Activated naive CD4-positive, alpha-beta T cell (primary cell): Measurements from ENCODE around the gene ZFX.

Experiments used
- DNase-seq, 4 experiments: peaks; one replicate each; lab custom pipeline; 2025; lab: John Stamatoyannopoulos, UW

Gene ZFX

DNA sequence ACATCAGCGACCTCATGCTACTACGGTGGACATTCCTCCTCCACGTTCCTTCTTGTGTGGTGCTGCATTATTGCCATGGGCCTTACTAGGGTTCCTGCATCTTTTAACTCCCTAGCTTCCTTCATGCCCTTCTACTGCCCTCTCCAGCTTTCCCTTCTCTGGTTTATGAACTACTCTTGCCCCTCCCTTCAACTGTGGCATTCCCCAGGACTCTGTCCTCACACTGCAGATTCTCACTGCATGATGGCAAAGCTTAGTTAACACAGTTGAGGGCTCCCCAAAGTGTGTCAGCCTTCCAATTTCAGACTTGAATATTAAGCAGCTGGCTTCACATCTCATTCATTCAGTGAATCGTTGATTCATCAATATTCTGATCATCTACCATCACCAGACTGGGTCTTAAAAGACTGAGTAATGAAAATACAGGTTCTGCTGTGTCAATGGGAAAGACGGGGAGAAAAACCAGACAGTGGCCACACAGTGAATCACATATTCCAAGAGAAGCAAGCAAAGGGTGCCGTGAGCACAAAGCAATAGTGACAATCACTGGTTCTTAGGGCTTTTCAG, 53.0 kb downstream of the ZFX start:
- no peak for DNase-seq

DNA sequence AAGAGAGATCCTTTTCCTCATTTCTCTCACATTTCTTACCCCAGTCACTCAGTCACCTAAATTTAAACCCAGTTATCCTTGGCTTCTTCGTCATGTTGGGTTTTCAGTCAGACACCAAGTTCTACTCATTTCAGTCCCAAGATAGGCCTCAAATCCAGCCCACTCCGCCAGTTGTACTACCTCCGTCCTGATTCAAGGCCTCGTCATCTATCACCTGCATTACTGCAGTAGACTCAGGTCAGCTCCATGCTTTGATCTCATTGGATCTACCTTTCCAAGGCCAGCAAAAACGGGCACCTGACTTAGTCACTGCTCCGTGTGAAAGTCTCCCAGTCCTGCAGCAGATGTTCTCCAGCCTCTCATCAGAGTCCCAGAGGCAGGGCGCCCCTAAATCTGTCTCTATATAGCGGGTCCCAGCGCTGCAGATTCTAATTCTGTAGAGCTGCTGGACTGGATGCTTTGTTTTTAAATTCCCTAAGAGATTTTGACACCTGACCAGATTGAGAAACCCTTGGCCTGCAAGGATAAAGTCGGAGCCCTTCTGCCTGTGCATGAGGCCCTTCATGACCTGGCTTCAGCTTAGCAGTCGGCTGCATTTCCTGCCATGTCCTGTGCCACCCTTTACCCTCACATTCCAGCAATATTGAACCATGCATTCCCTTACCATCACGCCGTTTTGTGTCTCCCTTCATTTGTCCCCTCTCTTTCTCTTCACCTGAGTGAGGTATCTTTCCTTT, 53.7 kb downstream of the ZFX start:
- DNase-seq: no peak

GRCh38 chrX:24204331-24204730, 54.8 kb downstream of the ZFX start:
- DNase-seq: no peak

- no peak for DNase-seq
Measured at GRCh38 chrX:24204958-24205357, 55.4 kb downstream of the ZFX start.

DNA sequence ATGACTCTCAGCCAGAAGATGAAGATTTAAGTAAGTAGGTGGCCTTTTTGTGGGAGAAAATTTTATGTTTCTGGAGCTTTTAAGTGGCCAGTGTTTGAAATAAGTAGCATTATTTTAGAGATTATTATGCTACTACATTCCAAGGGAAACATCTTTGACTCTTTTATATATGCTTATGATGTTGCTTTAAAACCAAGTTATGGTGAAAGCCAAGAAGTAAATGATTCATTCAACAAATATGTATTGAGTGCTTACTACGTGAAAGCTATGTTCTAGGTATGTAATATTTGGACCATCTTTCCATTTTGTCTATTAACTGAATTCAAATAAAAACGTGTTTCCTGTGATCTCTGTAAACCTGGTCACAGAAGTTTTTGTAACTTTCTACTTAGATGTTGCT, 58.3 kb downstream of the ZFX start:
- DNase-seq: no peak

GRCh38 chrX:24208496-24209240, 59.1 kb downstream of the ZFX start:
- DNase-seq: no peak

- DNase-seq: no peak
Measured at GRCh38 chrX:24210190-24210589, 60.7 kb downstream of the ZFX start.

DNA sequence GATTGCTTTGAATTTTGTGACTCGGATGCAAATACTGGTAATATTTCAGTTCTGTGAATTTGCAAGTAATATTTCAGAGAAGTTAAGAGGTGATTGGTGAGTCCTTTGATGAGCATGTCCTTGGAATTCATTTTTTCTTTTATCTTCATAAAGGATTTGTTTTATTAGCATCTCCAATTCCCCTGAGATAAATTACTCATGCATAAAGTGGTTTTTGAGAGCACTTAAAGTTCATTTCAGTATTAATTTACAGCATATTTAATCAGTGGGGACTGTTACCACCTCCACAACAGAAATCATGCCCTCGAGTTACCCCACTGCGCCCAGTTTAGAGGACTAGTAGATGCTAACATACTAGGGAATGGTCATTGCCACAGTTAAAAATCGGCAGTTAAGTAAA, 65.0 kb downstream of the ZFX start:
- no peak for DNase-seq

- no peak for DNase-seq
Measured at GRCh38 chrX:24215272-24215671, 65.7 kb downstream of the ZFX start.

DNA sequence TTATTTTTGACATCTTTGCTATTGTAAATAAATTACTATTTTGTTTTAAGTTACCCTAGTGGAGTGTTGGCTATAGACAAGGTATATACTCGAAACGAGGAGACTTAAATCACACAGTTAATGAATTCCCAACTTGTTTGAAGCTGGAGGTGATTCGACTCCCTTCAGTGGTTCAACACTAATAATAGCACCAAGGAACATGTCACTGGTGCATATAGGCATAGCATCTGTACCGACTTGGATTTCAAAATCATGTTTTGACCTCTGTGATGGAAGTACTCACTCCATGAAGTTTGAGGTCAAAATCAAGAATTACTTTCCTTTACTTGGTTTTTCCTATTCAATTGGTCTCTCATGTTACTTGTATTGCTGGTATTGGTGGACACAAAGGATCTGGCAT, 66.5 kb downstream of the ZFX start:
- DNase-seq: no peak

GRCh38 chrX:24216827-24217226, 67.3 kb downstream of the ZFX start:
- no peak for DNase-seq

- DNase-seq: no peak
Measured at GRCh38 chrX:24219320-24219719, 69.8 kb downstream of the ZFX start.

- DNase-seq: no peak
Measured at GRCh38 chrX:24221872-24222271, 72.3 kb downstream of the ZFX start.

DNA sequence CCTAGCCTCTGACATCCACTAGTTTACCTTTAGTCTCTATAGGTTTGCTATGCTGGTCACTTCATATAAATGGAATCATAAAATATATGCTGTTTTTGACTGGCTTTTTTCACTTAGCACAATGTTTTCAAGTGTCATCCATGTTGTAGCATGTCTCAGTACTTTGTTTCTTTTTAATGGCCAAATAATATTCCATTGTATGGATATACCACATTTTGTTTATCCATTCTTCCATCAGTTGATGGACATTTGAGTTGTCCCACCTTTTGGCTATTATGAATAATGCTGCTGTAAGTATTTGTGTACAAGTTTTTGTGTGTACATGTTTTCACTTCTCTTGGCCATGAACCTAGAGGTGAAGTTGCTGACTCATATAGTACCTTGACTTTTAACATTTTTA, 75.7 kb downstream of the ZFX start:
- DNase-seq: no peak

GRCh38 chrX:24226176-24226575, 76.6 kb downstream of the ZFX start:
- no peak for DNase-seq

GRCh38 chrX:24228596-24228995, 79.1 kb downstream of the ZFX start:
- no peak for DNase-seq

DNA sequence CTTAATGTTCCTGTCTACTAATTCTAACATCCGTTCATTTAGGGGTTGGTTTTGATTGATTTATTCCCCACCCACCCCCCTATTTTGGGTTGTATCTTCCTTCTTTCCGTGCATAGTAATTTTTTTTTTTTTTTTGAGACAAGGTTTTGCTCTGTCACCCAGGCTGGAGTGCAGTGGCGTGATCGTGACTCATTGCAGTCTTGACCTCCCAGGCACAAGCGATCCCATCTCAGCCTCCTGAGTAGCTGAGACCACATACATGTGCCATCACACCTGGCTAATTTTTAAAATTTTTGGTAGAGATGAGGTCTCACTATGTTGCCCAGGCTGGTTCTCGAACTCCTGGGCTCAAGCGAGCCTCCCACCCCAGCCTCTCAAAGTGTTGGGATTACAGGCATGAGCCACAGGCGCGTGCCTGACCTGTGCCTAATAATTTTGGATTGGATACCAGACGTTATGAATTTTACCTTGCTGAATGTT, 79.9 kb downstream of the ZFX start:
- no peak for DNase-seq

GRCh38 chrX:24229976-24230375, 80.4 kb downstream of the ZFX start:
- no peak for DNase-seq

DNA sequence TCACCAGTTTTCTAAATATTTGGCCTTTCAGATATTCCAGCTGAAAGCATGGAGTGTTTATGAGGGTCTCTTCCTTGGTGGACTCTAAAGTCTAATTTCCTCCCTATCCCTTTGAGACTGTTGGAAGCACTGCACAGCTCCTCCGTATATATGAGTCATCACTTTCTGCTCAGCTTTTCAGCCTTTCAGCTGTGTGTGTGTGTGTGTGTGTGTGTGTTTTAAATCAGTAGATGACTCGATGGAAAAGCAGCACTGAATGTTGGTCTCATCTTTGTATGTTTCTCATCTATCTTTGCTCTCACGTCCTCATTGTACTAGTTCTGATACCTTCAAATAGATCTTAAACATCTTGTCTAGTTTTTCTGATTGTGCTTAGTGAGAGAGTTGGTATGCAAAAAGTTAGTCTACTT, 81.6 kb downstream of the ZFX start:
- no peak for DNase-seq

- no peak for DNase-seq
Measured at GRCh38 chrX:24231641-24232179, 82.2 kb downstream of the ZFX start.

- no peak for DNase-seq
Measured at GRCh38 chrX:24232796-24233195, 83.3 kb downstream of the ZFX start.

DNA sequence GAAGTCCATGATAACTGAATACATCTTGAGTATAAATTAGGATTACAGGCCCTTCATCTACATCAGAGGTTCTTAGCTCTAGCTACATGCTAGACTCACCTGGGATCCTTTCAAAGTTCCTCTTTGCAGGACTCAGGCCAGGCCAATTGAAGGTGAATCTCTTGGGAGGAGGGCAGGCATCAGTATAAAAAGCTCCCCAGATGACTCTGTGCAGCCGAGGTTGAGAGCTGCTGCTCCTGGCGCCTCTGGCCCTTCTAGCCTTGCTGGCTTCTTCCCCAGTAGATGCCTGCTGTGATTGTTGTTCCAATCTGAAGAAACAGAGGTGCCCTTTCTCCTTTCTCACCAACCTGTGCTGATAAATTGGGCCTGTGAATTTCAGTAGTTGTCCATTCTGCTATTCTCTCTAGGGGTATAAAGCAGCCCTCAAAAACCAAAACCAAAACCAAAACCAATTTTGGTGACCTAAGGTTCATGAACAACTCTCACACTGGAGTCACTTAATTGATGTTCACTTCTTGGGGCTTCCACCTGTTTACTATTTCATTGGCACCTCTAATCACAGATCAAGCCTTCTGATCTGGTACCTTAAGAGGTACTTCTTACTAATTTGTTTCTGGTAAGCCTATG, 85.7 kb downstream of the ZFX start:
- DNase-seq: no peak
